HG03457 (cell line): ENCODE measurements around the gene ZC2HC1C.

ENCODE experiments used
- ATAC-seq: cut with Tn5 transposase; IDR thresholded peaks from one replicate; pipeline ENCODE4 v1.9.1; 2021; ENCODE audit warnings: moderate number of reproducible peaks; ENCODE audit not compliant: unreplicated experiment

ZC2HC1C gene

DNA sequence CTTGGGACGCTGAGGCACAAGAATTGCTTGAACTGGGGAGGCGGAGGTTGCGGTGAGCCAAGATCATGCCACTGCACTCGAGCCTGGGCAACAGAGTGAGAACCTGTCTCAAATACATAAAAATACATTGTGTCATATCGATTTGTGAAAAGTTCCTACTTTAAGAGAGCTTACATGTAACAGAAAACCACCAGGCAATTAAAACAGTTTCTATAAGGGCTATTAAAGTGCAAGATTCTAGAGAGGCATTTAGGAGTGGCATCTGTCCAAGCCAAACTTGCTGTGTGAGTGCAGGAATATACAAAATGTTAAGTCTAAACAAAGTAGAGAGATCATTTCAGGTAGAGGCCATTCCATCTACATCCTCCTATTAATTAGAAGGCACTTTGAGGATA, 59.2 kb downstream of the ZC2HC1C start:
- ATAC-seq = no peak
